GM18511 (cell line): ENCODE results near the gene ATP6V0C.

Experiments
- ATAC-seq: cut with Tn5 transposase; IDR thresholded peaks from one replicate; pipeline ENCODE4 v1.9.1; 2021; ENCODE audit warnings: mild to moderate bottlenecking, moderate library complexity; ENCODE audit not compliant: unreplicated experiment

The ATP6V0C gene

GRCh38 chr16:2490190-2491105 lies 23.3 kb upstream of the ATP6V0C start:
- no peak for ATAC-seq

- ATAC-seq, result no peak
Measured at GRCh38 chr16:2492292-2492691, 21.5 kb upstream of the ATP6V0C start.

- ATAC-seq, result no peak
Measured at GRCh38 chr16:2493605-2494004, 20.1 kb upstream of the ATP6V0C start.

GRCh38 chr16:2494616-2495015 lies 19.1 kb upstream of the ATP6V0C start:
- ATAC-seq, result no peak

- ATAC-seq, result no peak
Measured at GRCh38 chr16:2495041-2495440, 18.7 kb upstream of the ATP6V0C start.

- no peak for ATAC-seq
Measured at GRCh38 chr16:2496223-2497115, 17.3 kb upstream of the ATP6V0C start.

- ATAC-seq, result no peak
Measured at GRCh38 chr16:2497116-2497630, 16.6 kb upstream of the ATP6V0C start.

- no peak for ATAC-seq
Measured at GRCh38 chr16:2497695-2498484, 15.9 kb upstream of the ATP6V0C start.

- no peak for ATAC-seq
Measured at GRCh38 chr16:2498531-2499253, 15.1 kb upstream of the ATP6V0C start.

GRCh38 chr16:2499454-2499853 lies 14.3 kb upstream of the ATP6V0C start:
- ATAC-seq, result no peak

- no peak for ATAC-seq
Measured at GRCh38 chr16:2499890-2500429, 13.8 kb upstream of the ATP6V0C start.

GRCh38 chr16:2500430-2500917 lies 13.3 kb upstream of the ATP6V0C start:
- ATAC-seq, result no peak

GRCh38 chr16:2500918-2501750 lies 12.6 kb upstream of the ATP6V0C start:
- ATAC-seq, result no peak

- ATAC-seq, result no peak
Measured at GRCh38 chr16:2501946-2502895, 11.5 kb upstream of the ATP6V0C start.

GRCh38 chr16:2505695-2506094 lies 8.1 kb upstream of the ATP6V0C start:
- no peak for ATAC-seq

GRCh38 chr16:2507052-2507659 lies 6.6 kb upstream of the ATP6V0C start:
- ATAC-seq, result no peak

- ATAC-seq, result no peak
Measured at GRCh38 chr16:2507665-2508064, 6.1 kb upstream of the ATP6V0C start.
